HepG2 (cell line): ENCODE data around the gene ANKS4B. TPM values are rescaled to one million over a fixed set of nuclear protein-coding genes. Genes with fewer than 3 reads are reported as not detected.

Experiments
- ATRX ChIP-seq: sonication (generic); formaldehyde crosslinking; IDR thresholded peaks from 2 replicates; pipeline ENCODE4 v1.4.0; 2020; ENCODE audit warnings: missing genetic modification reagents, borderline replicate concordance
- FOSL2 ChIP-seq: sonication (generic); formaldehyde crosslinking; IDR thresholded peaks from 2 replicates; pipeline ENCODE4 v1.4.0; 2020; ENCODE audit warnings: missing genetic modification reagents
- GABPB1 ChIP-seq: IDR thresholded peaks from 2 replicates; pipeline ENCODE4 v1.6.1; 2016; ENCODE audit warnings: mild to moderate bottlenecking, missing genetic modification reagents, moderate library complexity, missing compliant biosample characterization
- HOXD1 ChIP-seq: sonication (generic); formaldehyde crosslinking; IDR thresholded peaks from 2 replicates; pipeline ENCODE4 v1.5.0; 2020; ENCODE audit warnings: missing genetic modification reagents
- IKZF1 ChIP-seq: fragments of 450-650 bp; IDR thresholded peaks from 2 replicates; pipeline ENCODE4 v1.7.1; 2016
- ISL2 ChIP-seq: sonication (generic); formaldehyde crosslinking; IDR thresholded peaks from 2 replicates; pipeline ENCODE4 v1.5.0; 2020; ENCODE audit warnings: missing genetic modification reagents
- LBX2 ChIP-seq: sonication (generic); formaldehyde crosslinking; IDR thresholded peaks from 2 replicates; pipeline ENCODE4 v1.5.0; 2020; ENCODE audit warnings: missing genetic modification reagents, mild to moderate bottlenecking, borderline replicate concordance
- NR2C2 ChIP-seq: sonication (generic); formaldehyde crosslinking; IDR thresholded peaks from 2 replicates; pipeline ENCODE4 v1.4.0; 2020; ENCODE audit warnings: missing genetic modification reagents, mild to moderate bottlenecking, moderate library complexity, borderline replicate concordance
- PHF8 ChIP-seq: sonication (generic); formaldehyde crosslinking; IDR thresholded peaks from 2 replicates; pipeline ENCODE4 v1.5.0; 2020; ENCODE audit warnings: missing genetic modification reagents
- SMC3 ChIP-seq: IDR thresholded peaks from 2 replicates; pipeline ENCODE4 v1.6.1; 2011; ENCODE audit warnings: low read length, improper control_type of control experiment
- TIGD3 ChIP-seq: sonication (generic); formaldehyde crosslinking; IDR thresholded peaks from 2 replicates; pipeline ENCODE4 v1.5.1; 2020; ENCODE audit warnings: mild to moderate bottlenecking, missing genetic modification reagents, borderline replicate concordance
- ZMYM2 ChIP-seq: sonication (generic); formaldehyde crosslinking; IDR thresholded peaks from 2 replicates; pipeline ENCODE4 v1.8.0; 2022; ENCODE audit warnings: mild to moderate bottlenecking, missing genetic modification reagents
- ZNF12 ChIP-seq: sonication (generic); formaldehyde crosslinking; IDR thresholded peaks from 2 replicates; pipeline ENCODE4 v1.5.0; 2020; ENCODE audit warnings: missing genetic modification reagents
- ZNF121 ChIP-seq: sonication (generic); formaldehyde crosslinking; IDR thresholded peaks from 2 replicates; pipeline ENCODE4 v1.5.0; 2020; ENCODE audit warnings: mild to moderate bottlenecking, missing genetic modification reagents
- ZNF512 ChIP-seq: sonication (generic); formaldehyde crosslinking; IDR thresholded peaks from 2 replicates; pipeline ENCODE4 v1.4.0; 2020; ENCODE audit warnings: mild to moderate bottlenecking, missing genetic modification reagents
- ZNF552 ChIP-seq: sonication (generic); formaldehyde crosslinking; IDR thresholded peaks from 2 replicates; pipeline ENCODE4 v1.9.0; 2022; ENCODE audit warnings: missing genetic modification reagents, mild to moderate bottlenecking, borderline replicate concordance
- ZNF775 ChIP-seq: sonication (generic); formaldehyde crosslinking; IDR thresholded peaks from 2 replicates; pipeline ENCODE4 v1.4.0; 2020; ENCODE audit warnings: missing genetic modification reagents, mild to moderate bottlenecking, moderate library complexity, borderline replicate concordance
- ZSCAN5A ChIP-seq: sonication (generic); formaldehyde crosslinking; IDR thresholded peaks from 2 replicates; pipeline ENCODE4 v1.8.0; 2022; ENCODE audit warnings: mild to moderate bottlenecking, missing genetic modification reagents, borderline replicate concordance
- ZXDC ChIP-seq: sonication (generic); formaldehyde crosslinking; IDR thresholded peaks from 2 replicates; pipeline ENCODE4 v1.5.0; 2020; ENCODE audit warnings: mild to moderate bottlenecking, missing genetic modification reagents
- polyA plus RNA-seq, 8 experiments: library from polyadenylated mRNA; depleted of rRNA in 3 of 8; stranded (reverse) in 7 of 8; unstranded in 1 of 8; fragments of >200 nt; fragmentation: Illumina TruSeq in 4 of 8; extraction: Trizol in 4 of 8; gene quantifications; 2 replicates each; pipeline versions ENCODE4 v1.2.1 to v1.2.3, GENCODE V29; 2011 to 2016; ENCODE audit warnings: low read depth in 4 of 8, missing spikeins in 1 of 8, mixed read lengths in 1 of 8; ENCODE audit not compliant: insufficient read depth in 1 of 8
- total RNA-seq, 5 experiments: library from RNA; depleted of rRNA; stranded (reverse); fragments of >200 nt; fragmentation: Illumina TruSeq; extraction: Trizol; gene quantifications; 2 replicates each; pipeline ENCODE4 v1.2.3, GENCODE V29; 2016; ENCODE audit warnings: low read depth in 1 of 5

The ANKS4B gene
- total and polyA plus RNA-seq, 2 of the 13 experiments (the other 11 are each of a cell fraction or from before 2014, with no cell fraction given) = 6.5 to 30.0 TPM

GRCh38 chr16:21301168-21301894 is 67.8 kb downstream of the ANKS4B start (continued):
- TF ChIP-seq LBX2 (peak; percentile 98), ZSCAN5A (CRISPR knock-in tag) (peak; percentile 94), IKZF1 (no peak), PHF8 (peak; percentile 58), FOSL2 (CRISPR knock-in tag) (peak; percentile 44; the same call in 1 of the 2 replicates), ZMYM2 (CRISPR knock-in tag) (no peak; the same call in none of the 2 replicates), HOXD1 (CRISPR knock-in tag) (peak; percentile 95; the same call in 1 of the 2 replicates), ZXDC (CRISPR knock-in tag) (no peak; the same call in 1 of the 2 replicates), ZNF775 (CRISPR knock-in tag) (0 out of 2 replicates have a peak, but pooled peaks have one; percentile 25), GABPB1 (CRISPR knock-in tag) (peak; percentile 82), ZNF552 (CRISPR knock-in tag) (peak; percentile 40; the same call in 1 of the 2 replicates), ZNF512 (CRISPR knock-in tag) (peak; percentile 60; the same call in 1 of the 2 replicates), NR2C2 (CRISPR knock-in tag) (no peak; the same call in 1 of the 2 replicates), TIGD3 (CRISPR knock-in tag) (peak; percentile 52; the same call in 1 of the 2 replicates), ISL2 (CRISPR knock-in tag) (peak; percentile 78; the same call in 1 of the 2 replicates), SMC3 (peak; percentile 1; the same call in 1 of the 2 replicates), ATRX (CRISPR knock-in tag) (no peak), ZNF121 (CRISPR knock-in tag) (peak; percentile 82), ZNF12 (CRISPR knock-in tag) (peak; percentile 90)
